Caco-2 (cell line): ENCODE results near the gene DNAJC13. TPM values are rescaled to one million over a fixed set of nuclear protein-coding genes. Genes with fewer than 3 reads are reported as not detected.

Experiments
- BruUV-seq: library from RNA; stranded (reverse); fragments of 400-500 nt; replicated peaks from 2 replicates; lab custom pipeline; 2021; lab: Mats Ljungman, UMichigan
- CTCF ChIA-PET: fragments of 300-600 bp; sonication (Branson Sonifier 250); formaldehyde crosslinking; loops from one replicate; lab custom pipeline; 2022; ENCODE audit warnings: antibody characterized with exemption; lab: Charles Lee
- POLR2A ChIA-PET: fragments of 300-600 bp; sonication (Branson Sonifier 250); formaldehyde crosslinking; loops from one replicate; lab custom pipeline; 2022; ENCODE audit warnings: antibody characterized with exemption; lab: Charles Lee
- DNase-seq, 2 experiments: peaks; one replicate each; pipeline versions ENCODE4 v3.0.0 to v3.0.0-alpha.2; 2020 to 2022
- H3K27me3 ChIP-seq: replicated peaks from 2 replicates; pipeline ENCODE4 v1.6.0; 2011; ENCODE audit warnings: low read length; ENCODE audit not compliant: control insufficient read depth, insufficient read depth
- H3K36me3 ChIP-seq: 2 replicates; pipeline ENCODE4 v1.5.1; 2011; ENCODE audit warnings: low read length; ENCODE audit not compliant: control insufficient read depth, insufficient read depth
- H3K4me1 ChIP-seq: fragments of 250-450 bp; sonication (Bioruptor Pico); 2 replicates; pipeline ENCODE4 v1.5.1; 2020; ENCODE audit warnings: mild to moderate bottlenecking
- H3K4me3 ChIP-seq: 2 replicates; pipeline ENCODE4 v1.5.1; 2011; ENCODE audit warnings: low read depth, mild to moderate bottlenecking, control low read depth, low read length
- H3K9me3 ChIP-seq: fragments of 250-450 bp; sonication (Bioruptor Pico); 2 replicates; pipeline ENCODE4 v1.5.1; 2020; ENCODE audit warnings: mild to moderate bottlenecking, moderate library complexity
- H3K27ac Mint-ChIP-seq: one replicate; pipeline ENCODE4 v1.8.0; 2022; ENCODE audit warnings: mixed read lengths; ENCODE audit not compliant: unreplicated experiment
- H3K27me3 Mint-ChIP-seq: one replicate; pipeline ENCODE4 v1.8.0; 2022; ENCODE audit warnings: mixed read lengths; ENCODE audit not compliant: insufficient read depth, unreplicated experiment
- H3K36me3 Mint-ChIP-seq: one replicate; pipeline ENCODE4 v1.8.0; 2022; ENCODE audit warnings: mild to moderate bottlenecking, mixed read lengths; ENCODE audit not compliant: insufficient read depth, unreplicated experiment
- H3K4me1 Mint-ChIP-seq: one replicate; pipeline ENCODE4 v1.8.0; 2022; ENCODE audit warnings: low read depth, mixed read lengths; ENCODE audit not compliant: unreplicated experiment
- H3K4me3 Mint-ChIP-seq: one replicate; pipeline ENCODE4 v1.8.0; 2022; ENCODE audit warnings: mild to moderate bottlenecking, moderate library complexity, mixed read lengths; ENCODE audit not compliant: unreplicated experiment
- H3K9me3 Mint-ChIP-seq: one replicate; pipeline ENCODE4 v1.8.0; 2022; ENCODE audit warnings: mixed read lengths; ENCODE audit not compliant: unreplicated experiment
- intact Hi-C: fragments of 100-400 bp; cut with micrococcal nuclease; formaldehyde crosslinking; loops from one replicate; pipeline ENCODE4 v1.10.0; 2022; ENCODE audit not compliant: unreplicated experiment
- total RNA-seq: library from RNA; stranded (reverse); gene quantifications from 2 replicates; pipeline ENCODE4 v1.2.3, GENCODE V29; 2022
- TF ChIP-seq, protein P1 (sequence below), 2 experiments: fragments of 200-600 bp in 1 of 2; IDR thresholded peaks; 1 replicate in 1 of 2; 2 replicates in 1 of 2; pipeline versions ENCODE4 v1.5.1 to v1.8.0; 2011 to 2022; ENCODE audit warnings: antibody characterized with exemption in 1 of 2, control low read depth in 1 of 2, inconsistent platforms in 1 of 2, low read depth in 1 of 2, low read length in 1 of 2, mild to moderate bottlenecking in 1 of 2, moderate library complexity in 1 of 2; ENCODE audit not compliant: insufficient read depth in 1 of 2, severe bottlenecking in 1 of 2, unreplicated experiment in 1 of 2

Gene DNAJC13
- total RNA-seq, 1 experiment from 2014 or later: 42.3 TPM

DNA sequence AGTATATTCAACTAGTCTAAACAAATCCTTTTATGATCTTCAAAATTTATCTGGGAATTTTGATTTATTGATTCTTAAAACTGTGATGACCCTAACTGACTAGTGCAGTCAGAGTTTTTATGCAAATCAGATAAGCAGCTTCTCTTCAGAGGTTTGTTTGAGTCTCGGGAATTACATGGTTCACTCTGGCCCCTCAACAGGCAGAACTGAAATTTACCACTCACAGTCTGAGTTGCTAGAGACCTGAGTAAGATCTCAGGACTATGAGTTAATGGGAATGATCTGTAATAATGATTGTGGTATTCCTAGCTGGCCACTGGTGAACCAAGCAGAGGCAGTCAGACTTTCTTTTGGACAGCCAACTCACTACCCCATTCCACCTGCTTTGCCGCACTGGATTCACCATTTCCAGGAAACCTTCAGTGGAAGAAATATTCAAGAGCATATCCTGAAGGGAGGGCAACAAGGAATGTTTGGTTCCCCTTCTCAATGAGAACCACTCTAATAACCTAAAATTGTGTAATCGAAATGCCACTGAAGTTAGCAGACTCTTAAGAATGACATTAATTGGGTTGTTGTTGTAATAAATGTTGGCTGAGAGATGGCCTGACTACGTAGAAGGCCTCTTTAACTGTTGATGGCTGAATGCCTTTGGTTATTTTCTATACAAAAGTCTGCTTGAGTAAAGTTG, 11.5 kb upstream of the DNAJC13 start:
- TF ChIP-seq, protein P1, sequence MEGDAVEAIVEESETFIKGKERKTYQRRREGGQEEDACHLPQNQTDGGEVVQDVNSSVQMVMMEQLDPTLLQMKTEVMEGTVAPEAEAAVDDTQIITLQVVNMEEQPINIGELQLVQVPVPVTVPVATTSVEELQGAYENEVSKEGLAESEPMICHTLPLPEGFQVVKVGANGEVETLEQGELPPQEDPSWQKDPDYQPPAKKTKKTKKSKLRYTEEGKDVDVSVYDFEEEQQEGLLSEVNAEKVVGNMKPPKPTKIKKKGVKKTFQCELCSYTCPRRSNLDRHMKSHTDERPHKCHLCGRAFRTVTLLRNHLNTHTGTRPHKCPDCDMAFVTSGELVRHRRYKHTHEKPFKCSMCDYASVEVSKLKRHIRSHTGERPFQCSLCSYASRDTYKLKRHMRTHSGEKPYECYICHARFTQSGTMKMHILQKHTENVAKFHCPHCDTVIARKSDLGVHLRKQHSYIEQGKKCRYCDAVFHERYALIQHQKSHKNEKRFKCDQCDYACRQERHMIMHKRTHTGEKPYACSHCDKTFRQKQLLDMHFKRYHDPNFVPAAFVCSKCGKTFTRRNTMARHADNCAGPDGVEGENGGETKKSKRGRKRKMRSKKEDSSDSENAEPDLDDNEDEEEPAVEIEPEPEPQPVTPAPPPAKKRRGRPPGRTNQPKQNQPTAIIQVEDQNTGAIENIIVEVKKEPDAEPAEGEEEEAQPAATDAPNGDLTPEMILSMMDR (IDR thresholded peaks at IDR 0.05; ENCODE audit: insufficient read depth in 1 of 2, low read depth in 1 of 2, low read length in 1 of 2, severe bottlenecking in 1 of 2, unreplicated experiment in 1 of 2): no peak
- Mint-ChIP-seq H3K9me3 (no peaks in the 10 kb centered on the region), H3K4me3 (no peak overlapping the region), H3K4me1 (no peaks in the 10 kb centered on the region), H3K27me3 (no peaks in the 10 kb centered on the region), H3K36me3 (no peaks in the 10 kb centered on the region), H3K27ac (no peak overlapping the region)
- Histone ChIP-seq H3K4me1 (no peaks in the 10 kb centered on the region), H3K4me3 (no peak overlapping the region), H3K27me3 (no peaks in the 10 kb centered on the region), H3K36me3 (no peaks in the 10 kb centered on the region), H3K9me3 (no peaks in the 10 kb centered on the region)
- ChIA-PET CTCF (interaction anchor here (0.7 kb wide), 1 partner anchor 12 kb away, joined by 3 read pairs; the partner anchor contains the start of gene DNAJC13), POLR2A (no interaction called here)
- intact Hi-C loops: no loop called here
- no peak for DNase-seq
- no TSS peak for BruUV-seq

DNA sequence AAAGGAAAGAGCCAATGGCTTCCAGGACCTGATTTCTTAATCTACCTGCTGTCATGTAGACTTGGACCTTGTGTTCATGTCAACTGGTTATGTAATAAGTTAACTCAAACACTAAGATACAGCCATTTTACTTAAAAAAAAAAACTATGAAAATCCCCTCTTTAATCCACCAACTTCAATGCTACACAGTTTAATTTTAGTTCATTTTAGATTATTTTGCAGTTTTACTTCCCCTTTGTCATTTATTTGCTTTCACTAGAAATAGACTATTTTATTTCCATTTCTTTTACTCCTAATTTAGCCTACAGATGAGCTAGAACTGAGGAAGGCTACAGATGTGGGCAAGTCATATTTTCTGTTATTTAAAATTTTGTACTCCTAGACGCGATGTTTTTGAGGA, 10.7 kb upstream of the DNAJC13 start:
- POLR2A ChIA-PET: no interaction called here
- H3K36me3 ChIP-seq: no peaks in the 10 kb centered on the region
- no peaks in the 10 kb centered on the region for H3K27me3 ChIP-seq
- H3K27ac Mint-ChIP-seq: no peak overlapping the region
- TF ChIP-seq, protein P1 (IDR thresholded peaks at IDR 0.05; ENCODE audit: insufficient read depth in 1 of 2, low read depth in 1 of 2, low read length in 1 of 2, severe bottlenecking in 1 of 2, unreplicated experiment in 1 of 2): no peak
- H3K9me3 Mint-ChIP-seq: no peaks in the 10 kb centered on the region
- no peak for DNase-seq
- no peaks in the 10 kb centered on the region for H3K9me3 ChIP-seq
- BruUV-seq: no TSS peak
- H3K4me1 ChIP-seq: no peaks in the 10 kb centered on the region
- CTCF ChIA-PET: no interaction called here
- no peak overlapping the region for H3K4me3 Mint-ChIP-seq
- intact Hi-C loops: no loop called here
- H3K27me3 Mint-ChIP-seq: no peaks in the 10 kb centered on the region
- H3K4me3 ChIP-seq: no peak overlapping the region
- no peaks in the 10 kb centered on the region for H3K36me3 Mint-ChIP-seq
- H3K4me1 Mint-ChIP-seq: no peaks in the 10 kb centered on the region

DNA sequence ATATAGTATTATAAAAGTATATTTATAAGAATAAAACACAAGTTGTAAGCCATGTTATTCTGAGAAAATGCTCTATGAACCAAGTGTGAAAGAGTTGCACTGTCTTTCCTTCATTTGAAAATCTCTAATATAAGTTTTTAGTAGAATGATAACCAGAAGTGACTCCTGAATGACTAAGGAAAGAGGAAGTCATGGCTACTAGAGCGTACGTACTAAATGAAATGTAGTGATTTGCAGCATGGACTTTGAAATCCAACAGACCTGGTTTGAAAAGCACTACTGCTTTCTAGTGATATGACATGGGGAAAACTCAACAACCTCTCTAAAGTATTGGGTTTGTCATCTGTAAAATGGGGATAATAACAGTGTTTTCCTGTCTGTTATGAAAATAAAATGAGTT, 10.3 kb upstream of the DNAJC13 start:
- H3K36me3 Mint-ChIP-seq: no peaks in the 10 kb centered on the region
- no peak overlapping the region for H3K4me3 Mint-ChIP-seq
- H3K27ac Mint-ChIP-seq: no peak overlapping the region
- Histone ChIP-seq H3K36me3 (no peaks in the 10 kb centered on the region), H3K4me1 (no peaks in the 10 kb centered on the region), H3K9me3 (no peaks in the 10 kb centered on the region), H3K27me3 (no peaks in the 10 kb centered on the region), H3K4me3 (no peak overlapping the region)
- TF ChIP-seq, protein P1 (IDR thresholded peaks at IDR 0.05; ENCODE audit: insufficient read depth in 1 of 2, low read depth in 1 of 2, low read length in 1 of 2, severe bottlenecking in 1 of 2, unreplicated experiment in 1 of 2): no peak
- H3K27me3 Mint-ChIP-seq: no peaks in the 10 kb centered on the region
- no peaks in the 10 kb centered on the region for H3K4me1 Mint-ChIP-seq
- DNase-seq: no peak
- no TSS peak for BruUV-seq
- ChIA-PET CTCF (no interaction called here), POLR2A (no interaction called here)
- intact Hi-C loops: no loop called here
- no peaks in the 10 kb centered on the region for H3K9me3 Mint-ChIP-seq
